GM19468 (cell line): ENCODE results near the gene MMP17.
"Not testable (repeated sequence)": the region's sequence is repeated elsewhere in the genome, so short reads cannot be mapped to it uniquely, and the experiment has no call there.

Experiments used
- ATAC-seq: cut with Tn5 transposase; IDR thresholded peaks from one replicate; pipeline ENCODE4 v1.9.1; 2021; ENCODE audit warnings: mild to moderate bottlenecking, moderate library complexity, moderate number of reproducible peaks; ENCODE audit not compliant: unreplicated experiment; ENCODE audit errors: extremely low read depth

MMP17 gene

GRCh38 chr12:131862084-131862441 is 33.9 kb downstream of the MMP17 start:
- ATAC-seq = no peak

DNA sequence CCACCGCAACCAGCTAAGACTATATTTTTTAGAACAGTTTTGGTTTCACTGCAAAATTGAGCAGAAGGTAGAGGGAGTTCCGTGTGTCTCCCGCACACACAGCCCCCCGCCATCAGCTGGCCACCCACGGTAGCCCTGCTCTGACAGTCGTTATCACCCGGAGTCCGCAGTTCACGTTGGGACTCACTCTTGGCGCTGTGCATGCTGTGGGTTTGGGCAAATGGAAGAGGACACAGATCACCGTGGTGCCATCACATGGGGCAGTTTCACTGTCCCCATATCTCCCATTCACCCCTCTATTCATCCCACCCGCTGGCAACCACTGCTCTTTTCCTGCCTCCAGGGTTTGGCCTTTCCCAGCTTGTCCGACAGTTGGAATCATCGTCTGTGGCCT is 34.4 kb downstream of the MMP17 start:
- ATAC-seq = no peak

GRCh38 chr12:131862994-131863710 is 35.0 kb downstream of the MMP17 start:
- no peak for ATAC-seq

DNA sequence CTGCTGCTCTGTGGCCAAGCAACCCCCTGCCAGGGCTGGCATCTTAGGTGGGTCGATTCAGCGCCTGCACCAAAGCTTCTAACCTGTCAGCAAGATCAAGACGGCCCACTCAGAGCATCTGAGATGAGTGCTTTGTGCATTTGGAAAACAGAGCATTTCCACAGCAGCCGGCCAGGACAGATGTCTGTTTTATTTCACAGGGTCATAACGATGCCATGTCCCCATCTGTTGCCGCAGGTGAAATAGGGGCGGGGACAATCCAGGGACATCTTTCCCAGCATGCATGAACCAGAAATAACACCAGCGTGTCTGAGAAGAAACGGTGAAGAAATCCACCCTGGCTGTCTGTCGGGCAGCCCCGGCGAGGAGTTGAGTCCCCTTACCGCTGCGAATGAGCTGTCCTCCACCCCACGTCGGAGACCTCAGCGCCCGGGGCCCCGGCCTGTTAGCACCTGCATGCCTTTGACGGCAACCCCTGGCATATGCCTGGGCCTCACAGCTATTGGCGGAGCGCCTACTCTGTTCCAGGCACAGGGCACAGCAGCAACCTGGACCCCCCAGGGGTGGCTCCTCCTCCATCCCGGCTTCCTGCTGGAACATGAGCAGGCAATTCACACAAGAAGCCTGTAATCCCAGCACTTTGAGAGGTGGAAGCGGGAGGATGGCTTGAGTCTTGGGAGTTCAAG is 35.7 kb downstream of the MMP17 start:
- no peak for ATAC-seq

DNA sequence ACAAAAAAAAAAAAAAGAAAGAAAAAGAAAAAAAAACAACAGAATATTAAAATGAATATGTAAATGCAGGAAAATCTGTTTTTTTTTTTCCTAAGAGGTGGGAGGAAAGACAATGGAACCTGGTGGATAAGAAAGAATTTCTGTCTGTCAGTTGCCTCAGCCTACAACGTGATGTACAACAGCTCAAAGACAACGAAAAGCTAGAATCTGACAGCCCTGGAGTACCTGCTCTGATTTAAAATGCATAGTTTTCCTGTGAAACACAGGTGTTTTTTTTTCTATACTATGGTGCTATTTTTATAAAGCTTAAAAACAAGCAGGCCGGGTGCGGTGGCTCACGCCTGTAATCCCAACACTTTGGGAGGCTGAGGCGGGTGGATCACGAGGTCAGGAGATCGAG is 36.3 kb downstream of the MMP17 start:
- no peak for ATAC-seq

GRCh38 chr12:131865180-131865875 is 37.1 kb downstream of the MMP17 start:
- no peak for ATAC-seq

- no peak for ATAC-seq
Measured at GRCh38 chr12:131867471-131867870, 39.3 kb downstream of the MMP17 start.

DNA sequence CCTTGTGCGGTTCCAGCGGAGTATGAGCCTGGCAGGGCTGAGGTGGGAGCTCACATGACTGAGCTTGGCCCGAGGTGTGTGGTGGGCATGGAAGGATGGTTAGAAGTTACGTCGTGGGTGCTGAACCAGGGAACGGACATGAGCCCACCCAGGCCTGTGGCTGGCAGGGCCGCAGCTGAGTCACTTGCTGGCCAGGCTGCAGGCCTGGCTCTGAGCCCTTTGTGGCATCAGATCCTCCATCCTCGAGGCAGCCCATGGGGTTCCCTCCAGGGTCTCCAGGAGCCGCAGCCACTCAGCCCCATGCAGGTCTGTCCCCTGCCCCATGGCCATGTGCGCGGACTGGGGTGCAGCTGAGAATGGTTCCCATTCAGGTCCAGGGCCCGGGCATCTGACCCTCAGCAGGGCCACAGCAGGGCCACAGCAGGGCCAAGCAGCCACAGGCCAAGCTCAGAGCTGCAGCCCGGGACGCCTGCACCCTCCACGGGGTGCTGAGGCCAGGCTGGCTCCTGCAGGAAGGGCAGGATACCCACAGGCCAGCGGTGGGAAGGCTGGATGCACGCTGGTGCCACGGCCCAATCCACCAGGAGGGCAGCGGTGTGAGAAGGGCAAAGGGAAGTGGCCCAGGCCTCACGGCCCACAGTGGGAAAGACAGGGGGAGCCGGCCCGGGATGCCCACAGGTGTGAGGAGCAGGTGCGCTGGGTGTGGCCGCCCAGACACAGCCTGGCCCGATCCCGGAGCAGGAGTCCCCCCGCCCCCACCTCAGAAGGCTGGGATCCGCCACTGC is 39.9 kb downstream of the MMP17 start:
- ATAC-seq = no peak

DNA sequence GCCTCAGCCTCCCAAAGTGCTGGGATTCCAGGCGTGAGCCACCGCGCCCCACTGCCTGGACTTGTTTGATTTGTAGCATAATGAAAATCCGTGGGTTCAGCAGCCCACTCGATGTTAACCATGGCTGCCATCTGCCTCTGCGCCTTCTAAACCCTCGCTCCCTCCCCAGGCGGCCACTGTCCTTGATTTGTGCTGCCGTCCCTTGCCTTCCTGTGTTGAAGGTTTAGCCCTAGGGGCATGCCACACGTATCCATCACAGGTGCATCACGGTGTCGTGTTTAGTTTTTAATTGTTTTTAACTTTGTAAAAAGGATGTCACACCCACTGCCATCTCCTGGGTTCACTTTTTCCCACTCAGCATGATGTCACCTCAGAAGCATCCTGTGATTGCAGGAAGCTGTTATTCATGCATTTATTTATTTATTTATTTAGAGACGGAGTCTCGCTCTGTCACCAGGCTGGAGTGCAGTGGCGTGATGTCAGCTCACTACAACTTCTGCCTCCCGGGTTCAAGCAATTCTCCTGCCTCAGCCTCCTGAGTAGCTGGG is 41.8 kb downstream of the MMP17 start:
- ATAC-seq = no peak

GRCh38 chr12:131871677-131872076 is 43.5 kb downstream of the MMP17 start:
- no peak for ATAC-seq

- ATAC-seq = no peak
Measured at GRCh38 chr12:131872154-131873051, 44.2 kb downstream of the MMP17 start.

DNA sequence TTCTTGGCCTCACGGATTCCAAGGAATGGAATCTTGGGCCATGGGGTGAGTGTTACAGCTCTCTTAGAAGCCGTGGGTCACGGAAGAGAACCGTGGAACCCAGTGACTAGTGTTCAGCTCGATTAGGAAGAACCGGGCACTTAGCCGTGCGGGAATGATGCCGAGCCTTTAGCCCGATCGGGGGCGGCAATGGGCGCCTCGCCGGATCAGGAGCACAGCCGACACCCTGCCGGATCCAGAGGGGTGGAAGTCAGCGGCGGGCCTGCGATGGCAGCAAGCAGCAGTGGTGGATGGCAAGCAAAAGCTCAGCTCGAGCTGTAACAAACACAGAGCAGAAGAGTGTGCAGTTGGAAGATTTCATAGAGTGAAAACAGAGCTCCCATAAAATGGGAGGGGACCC is 45.1 kb downstream of the MMP17 start:
- no peak for ATAC-seq

- not testable (repeated sequence) for ATAC-seq
Measured at GRCh38 chr12:131874972-131875371, 46.8 kb downstream of the MMP17 start.

GRCh38 chr12:131877216-131877615 is 49.0 kb downstream of the MMP17 start:
- ATAC-seq = not testable (repeated sequence)

DNA sequence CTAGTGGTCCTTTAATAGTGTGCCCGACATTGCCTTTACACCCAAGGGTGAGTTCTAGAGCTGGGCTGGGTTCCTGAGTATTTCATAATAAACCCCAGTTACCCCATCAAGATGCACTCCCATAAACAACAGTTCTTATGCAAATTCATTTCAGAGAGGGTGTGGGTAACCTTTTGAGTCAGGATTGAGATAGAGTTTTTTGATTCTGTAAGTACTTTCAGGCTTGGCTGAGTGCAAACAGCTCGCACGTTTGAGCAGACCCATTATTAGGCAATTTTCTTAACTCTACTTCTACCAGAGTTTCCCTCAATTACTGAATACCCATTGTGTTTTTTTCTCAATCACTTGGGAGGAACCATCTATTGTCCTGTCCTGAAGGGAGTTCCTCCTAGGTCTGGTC is 50.2 kb downstream of the MMP17 start:
- not testable (repeated sequence) for ATAC-seq

GRCh38 chr12:131882804-131883520 is 54.8 kb downstream of the MMP17 start:
- no peak for ATAC-seq

- ATAC-seq = no peak
Measured at GRCh38 chr12:131883521-131883900, 55.3 kb downstream of the MMP17 start.

DNA sequence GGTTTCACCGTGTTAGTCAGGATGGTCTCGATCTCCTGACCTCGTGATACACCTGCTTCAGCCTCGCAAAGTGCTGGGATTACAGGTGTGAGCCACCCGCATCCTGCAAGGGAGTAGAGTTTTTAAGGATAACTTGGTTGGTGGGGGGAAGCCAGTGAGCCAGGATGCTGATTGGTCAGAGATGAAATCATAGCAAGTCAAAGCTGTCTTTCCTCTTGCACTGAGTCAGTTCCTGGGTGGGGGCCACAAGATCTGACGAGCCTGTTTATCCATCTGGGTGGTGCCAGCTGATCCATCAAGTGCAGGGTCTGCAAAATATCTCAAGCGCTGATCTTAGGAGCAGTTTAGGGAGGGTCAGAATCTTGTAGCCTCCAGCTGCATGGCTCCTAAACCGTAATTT is 56.9 kb downstream of the MMP17 start:
- ATAC-seq = not testable (repeated sequence)
